Measurements from ENCODE around the gene ANKRD16.

GRCh38 chr10:5882961-5883360 is 6.7 kb downstream of the ANKRD16 start:
- TF ChIP-seq EZH2 (IDR thresholded peaks at IDR 0.05; ENCODE audit: low read depth, unreplicated experiment) = no peak
- TF ChIP-seq CTCF (conservative IDR thresholded peaks at IDR 0.05; ENCODE audit: low read depth in 2 of 2) = no peak
- no peak for TF ChIP-seq POLR2AphosphoS5 (IDR thresholded peaks at IDR 0.05; ENCODE audit: low read depth)
- TF ChIP-seq REST (IDR thresholded peaks at IDR 0.05; ENCODE audit: unreplicated experiment) = no peak
- TF ChIP-seq EZH2phosphoT487 (IDR thresholded peaks at IDR 0.05; ENCODE audit: unreplicated experiment) = no peak
- no peak for TF ChIP-seq STAT1 (IDR thresholded peaks at IDR 0.05; ENCODE audit: unreplicated experiment)
- TF ChIP-seq JUNB (IDR thresholded peaks at IDR 0.05; ENCODE audit: unreplicated experiment) = no peak
- TF ChIP-seq ZNF331 (CRISPR knock-in tag; IDR thresholded peaks at IDR 0.05; ENCODE audit: low read depth) = no peak
- TF ChIP-seq CREB1 (CRISPR knock-in tag; IDR thresholded peaks at IDR 0.05; ENCODE audit: low read depth) = no peak
- no peak for TF ChIP-seq ZNF462 (CRISPR knock-in tag; IDR thresholded peaks at IDR 0.05)
- TF ChIP-seq ETS1 (IDR thresholded peaks at IDR 0.05) = no peak
- no peak for TF ChIP-seq NANOG (IDR thresholded peaks at IDR 0.05; ENCODE audit: borderline replicate concordance)

All from GM23338 (cell line).